PFSK-1 (cell line): ENCODE measurements around the gene RABGAP1.

Experiments used
- FOXP2 ChIP-seq: optimal IDR thresholded peaks from 2 replicates; pipeline ENCODE3; 2011; ENCODE audit warnings: borderline replicate concordance, control low read depth, inconsistent platforms; ENCODE audit not compliant: insufficient read depth; ENCODE audit errors: extremely low read length, extremely low read depth
- POLR2AphosphoS5 ChIP-seq: IDR thresholded peaks from 2 replicates; pipeline ENCODE4 v1.6.1; 2012; ENCODE audit warnings: low read depth, mild to moderate bottlenecking, control low read depth, low read length, moderate library complexity
- SIN3A ChIP-seq: IDR thresholded peaks from 2 replicates; pipeline ENCODE4 v1.6.1; 2012; ENCODE audit warnings: mild to moderate bottlenecking, low read length, moderate library complexity, borderline replicate concordance; ENCODE audit not compliant: insufficient read depth
- TAF1 ChIP-seq: IDR thresholded peaks from 2 replicates; pipeline ENCODE4 v1.6.1; 2012; ENCODE audit warnings: low read length, control low read depth, borderline replicate concordance; ENCODE audit not compliant: insufficient read depth
- TF ChIP-seq, protein P1 (sequence below), 2 experiments: IDR thresholded peaks; 2 replicates each; pipeline versions ENCODE4 v1.6.1 to v1.8.0; 2011 to 2012; ENCODE audit warnings: low read depth in 2 of 2, low read length in 2 of 2, control low read depth in 1 of 2, inconsistent platforms in 1 of 2, mild to moderate bottlenecking in 1 of 2, moderate library complexity in 1 of 2; ENCODE audit not compliant: insufficient read depth in 1 of 2

The RABGAP1 gene

DNA sequence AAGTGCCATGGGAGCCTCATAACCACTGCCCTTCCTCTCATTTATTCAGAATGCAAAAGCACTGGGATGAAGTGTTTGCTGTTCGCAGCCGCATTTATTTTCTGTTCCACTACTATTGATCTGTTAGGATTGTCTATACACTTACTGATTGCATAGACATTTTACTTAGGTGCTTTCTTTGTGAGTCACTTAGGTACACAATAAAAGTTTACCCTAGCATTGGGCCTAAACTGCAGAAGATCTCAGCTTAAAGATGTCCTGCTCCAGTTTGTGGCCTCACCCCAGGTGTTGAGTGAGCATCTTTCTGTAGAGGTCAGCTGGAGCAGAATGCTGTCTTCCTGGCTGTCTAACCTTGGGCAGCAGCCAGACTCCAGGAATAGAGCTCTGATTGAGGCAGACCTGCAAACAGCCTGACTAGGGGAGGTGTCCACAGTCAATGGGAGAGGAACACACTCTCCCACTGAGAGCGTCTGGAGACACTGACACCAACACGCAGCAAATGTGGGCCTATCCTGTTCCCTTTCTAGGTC lies 146.6 kb downstream of the RABGAP1 start:
- TF ChIP-seq TAF1 (no peak), POLR2AphosphoS5 (no peak), SIN3A (no peak), FOXP2 (no peak)
- TF ChIP-seq, protein P1, sequence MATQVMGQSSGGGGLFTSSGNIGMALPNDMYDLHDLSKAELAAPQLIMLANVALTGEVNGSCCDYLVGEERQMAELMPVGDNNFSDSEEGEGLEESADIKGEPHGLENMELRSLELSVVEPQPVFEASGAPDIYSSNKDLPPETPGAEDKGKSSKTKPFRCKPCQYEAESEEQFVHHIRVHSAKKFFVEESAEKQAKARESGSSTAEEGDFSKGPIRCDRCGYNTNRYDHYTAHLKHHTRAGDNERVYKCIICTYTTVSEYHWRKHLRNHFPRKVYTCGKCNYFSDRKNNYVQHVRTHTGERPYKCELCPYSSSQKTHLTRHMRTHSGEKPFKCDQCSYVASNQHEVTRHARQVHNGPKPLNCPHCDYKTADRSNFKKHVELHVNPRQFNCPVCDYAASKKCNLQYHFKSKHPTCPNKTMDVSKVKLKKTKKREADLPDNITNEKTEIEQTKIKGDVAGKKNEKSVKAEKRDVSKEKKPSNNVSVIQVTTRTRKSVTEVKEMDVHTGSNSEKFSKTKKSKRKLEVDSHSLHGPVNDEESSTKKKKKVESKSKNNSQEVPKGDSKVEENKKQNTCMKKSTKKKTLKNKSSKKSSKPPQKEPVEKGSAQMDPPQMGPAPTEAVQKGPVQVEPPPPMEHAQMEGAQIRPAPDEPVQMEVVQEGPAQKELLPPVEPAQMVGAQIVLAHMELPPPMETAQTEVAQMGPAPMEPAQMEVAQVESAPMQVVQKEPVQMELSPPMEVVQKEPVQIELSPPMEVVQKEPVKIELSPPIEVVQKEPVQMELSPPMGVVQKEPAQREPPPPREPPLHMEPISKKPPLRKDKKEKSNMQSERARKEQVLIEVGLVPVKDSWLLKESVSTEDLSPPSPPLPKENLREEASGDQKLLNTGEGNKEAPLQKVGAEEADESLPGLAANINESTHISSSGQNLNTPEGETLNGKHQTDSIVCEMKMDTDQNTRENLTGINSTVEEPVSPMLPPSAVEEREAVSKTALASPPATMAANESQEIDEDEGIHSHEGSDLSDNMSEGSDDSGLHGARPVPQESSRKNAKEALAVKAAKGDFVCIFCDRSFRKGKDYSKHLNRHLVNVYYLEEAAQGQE (IDR thresholded peaks at IDR 0.05; ENCODE audit: insufficient read depth in 1 of 2, low read depth in 2 of 2, low read length in 2 of 2): no peak

DNA sequence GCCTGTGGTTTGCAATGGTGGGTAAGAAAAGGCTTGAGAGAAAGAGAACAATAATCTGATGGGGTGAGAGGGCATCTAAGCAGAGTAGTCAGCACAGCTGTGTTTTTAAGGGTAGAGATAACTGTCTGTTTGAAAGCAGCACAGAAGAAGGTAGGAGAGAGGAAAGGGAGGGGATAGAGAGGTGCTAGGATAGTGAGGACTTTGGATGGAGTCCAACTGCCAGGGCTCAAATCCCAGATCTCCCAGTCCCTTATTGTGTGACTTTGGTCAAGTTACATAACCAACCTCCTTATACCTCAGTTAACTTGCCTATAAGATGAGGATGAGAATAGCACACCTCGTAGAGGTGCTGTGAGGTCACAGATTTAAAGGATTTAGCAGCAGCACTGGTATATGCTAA lies 148.2 kb downstream of the RABGAP1 start:
- no peak for TF ChIP-seq FOXP2
- TF ChIP-seq TAF1: no peak
- no peak for TF ChIP-seq SIN3A
- TF ChIP-seq, protein P1 (IDR thresholded peaks at IDR 0.05; ENCODE audit: insufficient read depth in 1 of 2, low read depth in 2 of 2, low read length in 2 of 2): no peak
- no peak for TF ChIP-seq POLR2AphosphoS5

DNA sequence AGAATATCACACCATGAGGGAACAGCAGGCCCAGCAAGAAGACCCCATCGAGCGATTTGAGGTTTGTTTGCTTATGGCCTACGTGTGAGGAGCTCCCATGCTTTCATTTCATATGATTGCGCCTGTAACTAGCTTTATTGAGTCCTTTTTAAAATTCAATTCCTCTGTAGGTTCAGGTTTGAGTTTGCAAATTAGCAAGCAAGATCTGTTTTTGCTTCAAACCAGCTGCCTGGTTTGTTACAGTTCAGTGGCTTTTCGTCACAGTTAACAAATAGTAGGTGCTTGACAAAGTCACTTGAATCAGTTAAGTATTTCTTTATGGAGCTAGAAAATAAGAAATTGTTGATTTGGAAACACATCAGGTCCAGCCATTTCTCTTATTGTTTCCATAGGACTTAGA lies 149.0 kb downstream of the RABGAP1 start:
- TF ChIP-seq FOXP2 (no peak), POLR2AphosphoS5 (no peak), SIN3A (no peak), TAF1 (no peak)
- TF ChIP-seq, protein P1 (IDR thresholded peaks at IDR 0.05; ENCODE audit: insufficient read depth in 1 of 2, low read depth in 2 of 2, low read length in 2 of 2): no peak

DNA sequence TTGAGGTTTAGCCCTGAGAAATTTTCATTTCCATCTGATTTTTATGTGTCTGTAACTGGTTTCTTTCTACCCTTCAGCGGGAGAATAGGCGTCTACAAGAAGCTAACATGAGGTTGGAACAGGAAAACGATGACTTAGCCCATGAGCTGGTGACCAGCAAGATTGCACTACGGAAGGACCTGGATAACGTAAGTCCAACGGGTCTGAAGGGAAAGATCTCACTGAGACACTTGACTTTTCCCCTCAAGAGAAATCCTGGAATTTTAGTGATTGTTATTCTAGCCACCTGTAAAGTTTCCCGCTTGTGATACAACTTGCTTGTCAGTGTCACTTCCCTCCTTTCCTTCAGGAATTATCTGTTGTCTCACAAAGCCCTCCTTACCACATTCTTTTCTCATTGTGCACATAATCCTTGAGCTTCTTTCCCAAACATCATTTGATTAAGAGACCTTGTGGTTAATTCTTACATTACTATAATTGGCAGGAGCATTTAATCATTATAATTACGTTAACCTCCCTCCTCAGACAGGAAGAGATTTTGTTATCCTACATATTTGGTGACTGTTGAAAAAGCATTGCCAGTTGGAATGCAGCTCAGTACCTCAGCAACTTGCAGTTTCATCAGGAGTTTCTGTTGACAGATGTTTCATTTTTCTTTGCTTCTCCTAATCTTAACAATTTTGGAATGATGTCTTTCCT lies 149.5 kb downstream of the RABGAP1 start:
- TF ChIP-seq POLR2AphosphoS5 (no peak), FOXP2 (no peak), SIN3A (no peak), TAF1 (no peak)
- TF ChIP-seq, protein P1 (IDR thresholded peaks at IDR 0.05; ENCODE audit: insufficient read depth in 1 of 2, low read depth in 2 of 2, low read length in 2 of 2): no peak

DNA sequence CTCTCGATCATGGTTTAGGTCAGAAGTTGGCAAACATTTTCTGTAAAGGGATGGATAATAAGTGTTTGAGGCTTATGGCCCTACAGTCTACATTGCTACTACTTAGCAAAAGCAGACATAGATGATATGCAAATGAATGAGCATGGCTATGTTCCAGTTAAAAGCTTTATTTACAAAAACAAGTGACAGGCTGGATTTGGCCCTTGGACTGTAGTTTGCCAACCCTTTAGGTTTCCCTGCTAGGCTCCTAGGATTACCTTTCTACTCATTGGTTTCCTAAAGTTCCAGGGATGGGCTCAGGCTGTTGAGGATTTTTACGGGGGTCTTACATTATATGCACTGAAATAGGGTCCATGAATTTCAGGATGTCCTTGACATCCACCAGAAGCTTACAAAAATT lies 150.1 kb downstream of the RABGAP1 start:
- TF ChIP-seq SIN3A: no peak
- no peak for TF ChIP-seq TAF1
